ENCODE measurements around the gene TYMS.

The TYMS gene

DNA sequence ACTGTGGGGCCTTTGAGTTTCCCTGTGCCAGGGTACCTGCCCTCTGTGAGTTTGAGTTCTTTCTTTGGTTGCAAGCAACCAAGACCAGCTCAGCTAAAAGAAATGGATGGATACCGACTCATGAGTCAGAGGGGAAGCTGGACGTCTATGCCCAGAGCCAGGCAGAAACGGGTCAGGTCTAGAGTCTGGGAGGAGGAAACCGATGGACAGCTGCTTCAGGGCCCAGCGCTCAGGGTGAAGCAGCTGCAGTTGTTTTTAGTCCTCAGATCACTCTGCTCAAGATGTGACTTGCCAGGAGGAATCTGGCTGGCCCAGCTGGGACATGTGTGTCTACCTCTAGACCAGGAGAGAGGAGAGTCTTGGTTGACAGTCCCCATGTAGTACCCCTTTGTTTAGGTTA lies 10.1 kb upstream of the TYMS start:
- FAIRE-seq, result no peak

DNA sequence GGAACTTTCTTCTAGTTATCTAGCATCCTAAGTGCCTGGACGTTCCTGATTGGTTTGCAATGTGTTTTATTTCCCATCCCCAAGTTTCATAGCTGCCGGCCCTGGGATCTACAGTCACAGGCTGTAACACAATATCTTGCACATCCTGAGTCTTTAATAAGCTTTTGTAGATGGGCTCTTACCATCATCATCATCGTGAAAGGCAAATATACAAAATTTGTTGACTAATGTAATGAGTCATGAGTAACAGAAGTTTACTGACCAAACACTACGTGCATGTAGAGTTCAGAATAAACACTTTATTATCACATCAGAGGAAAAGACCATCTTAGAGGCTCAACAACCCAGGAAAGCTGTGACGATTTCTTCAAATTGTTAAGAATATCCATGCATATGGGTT lies 8.1 kb upstream of the TYMS start:
- no peak for FAIRE-seq

DNA sequence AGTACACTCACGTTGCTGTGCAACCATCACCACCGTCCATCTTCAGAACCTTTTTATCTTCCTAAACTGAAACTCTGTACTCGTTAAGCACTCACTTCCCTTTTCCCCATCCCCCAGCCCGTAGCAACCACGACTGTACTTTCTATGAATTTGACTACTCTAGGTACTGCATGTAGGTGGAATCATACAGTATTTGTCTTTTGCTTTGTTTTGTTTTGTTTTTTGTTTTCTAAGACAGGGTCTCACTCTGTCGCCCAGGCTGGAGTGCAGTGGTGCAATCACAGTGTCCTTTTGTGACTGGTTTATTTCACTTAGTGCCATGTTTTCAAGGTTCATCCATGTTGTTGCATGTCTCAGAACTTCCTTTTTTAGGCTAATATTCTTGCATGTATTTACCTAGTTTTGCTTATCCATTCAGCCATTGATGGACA lies 7.0 kb upstream of the TYMS start:
- FAIRE-seq, result no peak

DNA sequence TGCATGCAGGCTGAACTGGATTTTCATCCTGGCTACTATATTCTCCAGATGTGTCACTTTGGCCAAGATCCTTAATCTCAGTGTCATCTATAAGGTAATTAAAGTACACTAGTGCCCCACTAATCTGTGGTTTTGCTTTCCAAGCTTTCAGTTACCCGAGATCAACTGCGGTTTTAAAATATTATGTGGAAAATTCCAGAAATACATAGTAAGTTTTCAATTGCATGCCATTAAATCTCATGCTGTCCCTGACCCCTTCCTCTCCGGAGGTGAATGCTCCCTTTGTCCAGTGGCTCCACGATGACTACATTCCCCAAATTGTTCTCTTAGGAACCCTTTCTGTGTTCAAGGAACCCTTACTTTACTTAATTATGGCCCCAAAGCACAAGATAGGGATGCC lies 5.3 kb upstream of the TYMS start:
- no peak for FAIRE-seq

DNA sequence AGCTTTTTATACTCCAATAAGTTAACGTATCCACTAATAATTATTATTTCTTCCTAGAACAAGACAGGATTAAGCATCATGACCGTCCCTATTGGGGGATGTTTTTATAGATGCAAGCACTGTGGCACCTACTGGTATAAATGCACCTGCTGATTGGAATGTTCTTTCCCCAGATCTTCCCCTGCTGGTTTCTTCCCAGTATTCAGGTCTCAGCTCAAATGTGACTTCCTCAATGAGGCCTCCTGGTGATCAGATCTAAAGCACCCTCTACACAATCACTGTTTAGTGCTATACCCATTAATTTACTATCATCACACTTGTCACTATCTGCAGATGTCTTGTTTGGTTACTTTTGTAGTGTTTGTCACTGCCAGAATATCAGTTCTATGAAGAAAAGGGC lies 3.9 kb upstream of the TYMS start:
- FAIRE-seq, result no peak

DNA sequence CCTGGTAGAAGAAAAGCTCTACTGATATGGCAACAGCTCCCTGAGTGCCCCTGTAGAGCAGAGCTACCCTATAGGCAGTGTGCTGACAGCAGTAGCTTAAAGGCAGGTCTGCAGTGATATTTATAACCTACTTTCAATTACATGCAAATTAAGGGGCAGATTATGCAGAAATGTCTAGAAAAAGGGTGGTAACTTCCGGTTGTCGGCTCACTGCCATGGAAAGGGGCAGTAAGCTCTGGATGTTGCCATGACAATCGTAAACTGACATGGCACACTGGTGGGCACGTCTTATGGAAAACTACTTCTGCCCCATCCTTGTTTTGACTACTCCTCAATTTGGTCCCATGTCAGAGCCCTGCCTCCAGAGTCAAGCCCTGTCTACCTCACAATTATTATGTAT lies 2.9 kb upstream of the TYMS start:
- no peak for FAIRE-seq

DNA sequence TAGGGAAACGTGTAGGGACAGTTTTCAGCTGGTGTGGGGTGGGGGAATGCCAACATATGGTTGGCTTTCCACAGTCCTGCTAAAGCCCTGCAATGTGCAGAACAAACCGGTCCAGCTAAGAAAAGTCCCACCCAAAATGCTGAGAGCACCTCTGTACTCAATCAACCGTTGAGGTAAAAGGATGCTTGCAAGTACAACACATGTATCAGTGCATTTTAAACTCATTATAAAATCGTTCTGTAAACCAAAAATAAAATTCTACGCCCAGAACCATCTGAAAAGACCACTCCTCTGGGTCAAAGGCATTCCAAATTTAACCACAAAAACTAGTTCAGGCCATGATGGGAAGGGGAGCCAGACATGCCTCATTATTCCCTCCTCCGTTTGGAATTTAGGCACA lies 2.0 kb upstream of the TYMS start:
- no peak for FAIRE-seq

DNA sequence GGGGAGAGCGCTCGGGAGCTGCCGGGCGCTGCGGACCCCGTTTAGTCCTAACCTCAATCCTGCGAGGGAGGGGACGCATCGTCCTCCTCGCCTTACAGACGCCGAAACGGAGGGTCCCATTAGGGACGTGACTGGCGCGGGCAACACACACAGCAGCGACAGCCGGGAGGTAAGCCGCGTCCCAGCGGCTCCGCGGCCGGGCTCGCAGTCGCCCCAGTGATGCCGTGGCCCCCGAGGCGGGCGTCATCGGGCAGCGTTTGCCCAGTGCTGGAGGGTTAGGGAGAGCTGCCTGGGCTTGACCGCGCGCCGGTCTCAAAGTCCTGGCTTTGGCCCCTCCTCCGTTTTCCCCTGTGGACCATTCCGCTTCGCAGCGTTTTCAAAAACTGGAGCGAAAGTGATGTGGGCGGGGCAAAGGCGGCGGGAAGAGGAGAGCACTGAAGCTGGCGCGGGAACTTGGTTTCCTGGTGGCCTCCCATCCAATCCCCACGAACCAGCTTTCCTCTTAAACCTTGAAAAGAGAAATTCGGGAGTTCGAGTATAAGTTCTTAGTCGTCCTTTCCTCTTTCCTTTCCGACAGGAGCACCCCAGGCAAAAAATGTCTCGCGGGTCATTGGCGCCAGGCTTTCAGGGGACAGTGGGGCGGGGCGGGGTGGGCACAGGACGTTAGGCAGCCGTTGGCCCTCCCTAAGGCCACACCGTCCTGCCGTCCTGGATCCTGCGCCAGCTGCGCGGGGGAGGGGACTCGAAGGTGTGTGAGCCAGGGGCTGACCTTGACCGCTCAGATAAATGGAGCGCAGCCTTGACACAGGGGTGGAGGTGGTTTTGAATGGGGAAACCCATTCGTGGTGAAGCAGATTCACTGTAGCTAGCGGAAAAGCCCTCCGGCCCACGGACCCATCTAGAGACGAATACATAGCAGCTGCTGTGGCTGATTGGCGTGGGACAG lies 821 bp downstream of the TYMS start:
- FAIRE-seq, result no peak

DNA sequence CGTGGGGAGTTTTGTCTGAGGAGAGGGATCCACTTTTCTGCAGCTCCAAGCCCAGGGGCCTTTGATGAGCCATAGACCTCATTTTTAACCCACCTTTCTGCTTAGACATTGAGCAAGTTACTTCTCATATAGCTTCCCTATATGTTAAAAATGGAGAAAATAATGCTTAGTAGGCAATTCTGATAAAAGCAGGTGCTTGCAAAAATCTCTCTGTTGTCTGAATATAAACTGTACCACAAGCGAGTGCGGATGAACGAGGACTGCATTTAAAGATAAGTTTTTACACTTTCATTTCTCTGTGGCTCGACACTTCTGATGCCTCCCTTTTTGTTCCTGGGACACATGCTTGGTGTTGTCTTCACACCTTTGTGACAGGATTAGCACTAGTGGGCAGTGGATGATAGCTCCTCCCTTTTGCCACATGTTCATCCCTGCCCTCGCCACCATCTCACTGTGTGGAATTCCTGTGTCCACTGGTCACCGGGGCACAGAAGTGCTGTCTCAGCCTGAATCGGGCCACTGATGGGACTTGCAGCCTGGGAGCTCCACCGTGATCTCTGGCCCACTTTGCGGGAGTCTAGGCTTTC lies 1.6 kb downstream of the TYMS start:
- FAIRE-seq, result no peak

DNA sequence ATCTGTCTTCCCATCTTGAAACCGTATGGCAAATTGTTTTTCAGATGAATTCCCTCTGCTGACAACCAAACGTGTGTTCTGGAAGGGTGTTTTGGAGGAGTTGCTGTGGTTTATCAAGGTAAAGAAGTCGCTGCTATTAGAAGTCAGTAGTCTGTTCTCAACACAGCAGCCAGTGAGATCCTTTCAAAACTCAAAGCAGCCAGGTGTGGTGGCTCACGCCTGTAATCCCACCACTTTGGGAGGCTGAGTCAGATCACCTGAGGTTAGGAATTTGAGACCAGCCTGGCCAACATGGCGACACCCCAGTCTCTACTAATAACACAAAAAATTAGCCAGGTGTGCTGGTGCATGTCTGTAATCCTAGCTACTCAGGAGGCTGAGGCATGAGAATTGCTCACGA lies 2.1 kb downstream of the TYMS start:
- FAIRE-seq, result no peak

DNA sequence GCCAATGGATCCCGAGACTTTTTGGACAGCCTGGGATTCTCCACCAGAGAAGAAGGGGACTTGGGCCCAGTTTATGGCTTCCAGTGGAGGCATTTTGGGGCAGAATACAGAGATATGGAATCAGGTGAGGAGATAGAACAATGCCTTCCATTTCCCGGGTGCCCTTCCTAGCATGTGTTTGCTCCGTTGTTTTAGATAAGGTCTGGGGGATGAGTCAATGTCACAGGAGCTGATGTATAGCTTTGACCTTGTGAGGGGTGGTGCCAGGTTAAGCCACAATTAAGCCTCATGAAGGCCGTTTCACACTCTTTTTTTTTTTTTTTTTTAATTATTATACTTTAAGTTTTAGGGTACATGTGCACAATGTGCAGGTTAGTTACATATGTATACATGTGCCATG lies 4.7 kb downstream of the TYMS start:
- no peak for FAIRE-seq

DNA sequence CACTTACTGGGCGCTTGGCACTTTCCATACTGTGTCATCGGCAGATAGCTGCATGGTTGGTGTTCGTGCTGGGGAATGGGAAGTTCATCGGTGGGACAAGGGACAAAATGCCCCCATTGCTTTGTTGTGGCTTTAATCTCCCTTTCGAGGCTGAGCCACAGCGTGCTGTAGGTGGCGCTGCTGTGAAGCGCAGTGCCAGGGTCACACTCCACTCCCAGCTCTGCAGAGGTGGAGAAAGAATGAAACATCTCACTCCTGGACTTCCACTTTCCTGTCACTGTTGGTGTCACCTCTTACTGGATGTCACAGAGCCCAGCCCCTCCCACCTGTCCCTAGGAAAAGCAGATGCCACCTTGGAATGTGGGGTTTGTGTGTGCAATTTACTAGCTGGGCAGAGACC lies 8.7 kb downstream of the TYMS start:
- FAIRE-seq, result no peak

DNA sequence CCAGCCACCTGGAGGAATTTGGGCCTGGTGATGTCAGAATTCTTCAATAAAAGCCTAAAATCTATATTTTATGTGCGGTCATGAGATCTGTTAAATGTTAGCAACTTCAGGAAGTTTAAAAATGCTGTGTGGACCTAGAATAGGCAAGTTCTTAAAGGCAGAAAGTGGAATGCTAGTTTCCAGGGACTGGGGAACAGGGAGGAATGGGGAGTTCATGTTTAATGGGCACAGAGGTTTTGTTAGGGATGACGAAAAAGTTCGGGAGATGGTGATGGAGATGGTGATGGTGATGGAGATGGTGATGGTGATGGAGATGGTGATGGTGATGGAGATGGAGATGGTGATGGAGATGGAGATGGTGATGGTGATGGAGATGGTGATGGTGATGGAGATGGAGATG lies 9.2 kb downstream of the TYMS start:
- no peak for FAIRE-seq

DNA sequence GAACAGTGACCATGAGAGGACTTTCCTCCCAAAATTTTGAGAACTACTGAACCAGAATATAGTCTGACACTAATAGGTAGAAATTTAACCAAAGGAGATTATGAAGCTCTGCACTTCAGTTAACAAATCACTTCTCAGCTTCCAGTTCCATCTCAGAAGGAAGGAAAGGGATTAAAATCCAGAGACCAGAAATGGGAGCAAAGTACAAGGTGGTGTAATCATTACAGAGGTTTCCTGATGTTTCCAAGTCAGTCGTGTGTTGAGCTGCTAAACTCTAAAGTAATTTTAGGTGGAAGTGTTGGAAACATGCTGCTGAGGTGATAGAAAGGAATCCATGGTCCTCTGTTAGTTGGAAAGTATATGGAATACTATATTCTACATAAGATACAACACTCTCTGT lies 10.8 kb downstream of the TYMS start:
- FAIRE-seq, result no peak

DNA sequence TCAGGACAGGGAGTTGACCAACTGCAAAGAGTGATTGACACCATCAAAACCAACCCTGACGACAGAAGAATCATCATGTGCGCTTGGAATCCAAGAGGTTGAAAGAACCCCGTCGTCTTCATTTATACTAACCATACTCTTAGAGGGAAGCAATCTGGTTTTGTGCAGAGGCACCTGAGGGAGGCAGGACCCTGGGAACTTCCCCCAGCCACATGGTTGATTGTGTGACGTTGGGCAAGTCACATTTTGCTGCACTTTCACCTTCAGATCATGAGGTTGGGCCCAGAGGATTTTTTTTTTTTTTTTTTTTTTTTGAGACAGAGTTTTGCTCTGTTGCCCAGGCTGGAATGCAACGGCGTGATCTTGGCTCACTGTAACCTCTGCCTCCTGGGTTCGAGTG lies 11.6 kb downstream of the TYMS start:
- no peak for FAIRE-seq

DNA sequence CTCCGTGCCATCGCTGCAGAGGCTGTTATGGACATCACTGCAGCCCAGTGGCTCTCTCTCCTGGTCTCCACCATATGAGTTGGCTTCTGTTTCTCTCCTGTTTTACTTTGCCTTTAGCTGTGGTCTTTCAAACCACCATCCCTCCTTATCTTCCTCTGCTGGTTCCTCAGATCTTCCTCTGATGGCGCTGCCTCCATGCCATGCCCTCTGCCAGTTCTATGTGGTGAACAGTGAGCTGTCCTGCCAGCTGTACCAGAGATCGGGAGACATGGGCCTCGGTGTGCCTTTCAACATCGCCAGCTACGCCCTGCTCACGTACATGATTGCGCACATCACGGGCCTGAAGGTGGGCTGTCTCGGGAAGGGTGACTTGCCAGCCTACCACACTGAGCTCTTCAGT lies 13.1 kb downstream of the TYMS start:
- FAIRE-seq, result no peak

DNA sequence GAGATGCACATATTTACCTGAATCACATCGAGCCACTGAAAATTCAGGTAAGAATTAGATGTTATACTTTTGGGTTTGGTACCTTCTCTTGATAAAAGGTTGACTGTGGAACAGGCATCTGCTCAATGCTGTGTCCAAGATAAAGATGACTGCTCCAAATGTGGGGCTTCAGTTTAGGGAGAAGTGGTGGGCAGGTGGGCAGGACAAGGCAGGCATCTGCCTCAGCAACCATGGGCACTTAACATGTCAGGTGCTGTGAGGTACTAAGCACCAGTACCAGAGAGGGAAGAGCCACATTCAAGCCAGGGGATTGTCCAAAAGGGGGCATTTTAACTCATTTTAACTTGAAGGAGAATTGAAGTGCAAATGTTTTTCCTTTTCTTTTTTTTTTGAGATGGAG lies 14.0 kb downstream of the TYMS start:
- FAIRE-seq, result no peak

DNA sequence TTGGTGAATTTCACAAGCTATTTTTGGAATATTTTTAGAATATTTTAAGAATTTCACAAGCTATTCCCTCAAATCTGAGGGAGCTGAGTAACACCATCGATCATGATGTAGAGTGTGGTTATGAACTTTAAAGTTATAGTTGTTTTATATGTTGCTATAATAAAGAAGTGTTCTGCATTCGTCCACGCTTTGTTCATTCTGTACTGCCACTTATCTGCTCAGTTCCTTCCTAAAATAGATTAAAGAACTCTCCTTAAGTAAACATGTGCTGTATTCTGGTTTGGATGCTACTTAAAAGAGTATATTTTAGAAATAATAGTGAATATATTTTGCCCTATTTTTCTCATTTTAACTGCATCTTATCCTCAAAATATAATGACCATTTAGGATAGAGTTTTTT lies 15.9 kb downstream of the TYMS start:
- FAIRE-seq, result no peak

DNA sequence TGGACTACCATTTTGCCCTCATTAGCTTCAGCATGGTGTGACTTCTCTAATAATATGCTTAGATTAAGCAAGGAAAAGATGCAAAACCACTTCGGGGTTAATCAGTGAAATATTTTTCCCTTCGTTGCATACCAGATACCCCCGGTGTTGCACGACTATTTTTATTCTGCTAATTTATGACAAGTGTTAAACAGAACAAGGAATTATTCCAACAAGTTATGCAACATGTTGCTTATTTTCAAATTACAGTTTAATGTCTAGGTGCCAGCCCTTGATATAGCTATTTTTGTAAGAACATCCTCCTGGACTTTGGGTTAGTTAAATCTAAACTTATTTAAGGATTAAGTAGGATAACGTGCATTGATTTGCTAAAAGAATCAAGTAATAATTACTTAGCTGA lies 16.3 kb downstream of the TYMS start:
- no peak for FAIRE-seq

DNA sequence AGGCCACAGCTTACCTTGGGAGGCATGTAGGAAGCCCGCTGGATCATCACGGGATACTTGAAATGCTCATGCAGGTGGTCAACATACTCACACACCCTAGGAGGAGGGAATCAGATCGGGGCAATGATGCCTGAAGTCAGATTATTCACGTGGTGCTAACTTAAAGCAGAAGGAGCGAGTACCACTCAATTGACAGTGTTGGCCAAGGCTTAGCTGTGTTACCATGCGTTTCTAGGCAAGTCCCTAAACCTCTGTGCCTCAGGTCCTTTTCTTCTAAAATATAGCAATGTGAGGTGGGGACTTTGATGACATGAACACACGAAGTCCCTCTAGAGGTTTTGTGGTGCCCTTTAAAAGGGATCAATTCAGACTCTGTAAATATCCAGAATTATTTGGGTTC lies 17.9 kb downstream of the TYMS start:
- FAIRE-seq, result no peak

DNA sequence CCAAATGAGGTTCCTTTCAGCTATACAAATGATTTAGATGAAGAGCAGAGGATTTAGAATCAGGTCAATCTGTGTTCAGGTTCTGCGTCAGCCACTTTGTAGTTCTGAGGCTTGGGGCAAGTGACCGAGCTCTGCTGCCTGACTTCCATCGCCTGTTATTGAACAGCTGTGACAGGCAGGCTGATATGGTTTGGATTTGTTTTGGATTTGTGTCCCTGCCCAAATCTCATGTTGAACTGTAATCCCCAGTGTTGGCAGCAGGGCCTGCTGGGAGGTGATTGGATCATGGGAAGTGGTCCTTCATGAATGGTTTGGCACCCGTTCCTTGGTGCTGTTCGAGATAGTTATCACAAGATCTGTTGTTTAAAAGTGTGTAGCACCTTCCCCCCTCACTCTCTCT lies 18.6 kb downstream of the TYMS start:
- FAIRE-seq, result no peak

DNA sequence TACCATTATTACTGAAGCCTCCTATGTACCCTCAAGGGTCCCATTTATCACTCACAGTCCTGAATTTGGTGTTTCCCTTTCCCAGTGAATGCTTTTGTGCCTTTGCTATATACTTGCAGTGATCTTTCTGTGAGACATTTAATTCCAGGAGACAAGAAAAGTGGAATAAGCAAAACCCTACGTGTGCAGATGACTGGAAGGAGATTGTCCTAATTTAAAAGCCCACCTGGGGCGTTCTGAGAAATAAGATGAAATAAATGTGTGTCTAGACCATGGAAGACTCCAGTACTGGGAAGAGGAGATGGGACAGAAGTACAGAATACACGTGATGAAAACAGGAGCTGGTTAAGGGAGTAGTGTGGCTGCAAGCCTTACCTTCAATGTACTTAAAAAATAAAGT lies 19.3 kb downstream of the TYMS start:
- FAIRE-seq, result no peak

DNA sequence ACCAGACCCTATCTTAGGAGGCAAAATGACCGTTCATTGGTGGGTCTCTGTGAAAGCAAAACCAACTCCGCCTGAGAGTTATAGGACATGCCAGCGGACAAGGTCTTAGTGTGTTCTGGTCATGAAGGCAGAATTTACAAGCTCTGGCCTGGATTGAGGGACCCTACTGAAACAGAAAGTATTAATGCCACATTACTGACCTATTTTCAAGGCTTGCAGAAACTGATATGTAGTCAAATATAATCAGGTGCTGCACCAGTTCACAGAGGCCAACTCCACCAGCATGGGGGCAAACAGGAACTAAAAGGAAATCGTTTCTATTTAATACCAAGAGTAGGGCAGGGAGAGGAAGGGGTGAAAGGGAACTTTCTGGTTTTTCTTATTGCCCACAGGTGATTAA lies 19.7 kb downstream of the TYMS start:
- FAIRE-seq, result no peak

DNA sequence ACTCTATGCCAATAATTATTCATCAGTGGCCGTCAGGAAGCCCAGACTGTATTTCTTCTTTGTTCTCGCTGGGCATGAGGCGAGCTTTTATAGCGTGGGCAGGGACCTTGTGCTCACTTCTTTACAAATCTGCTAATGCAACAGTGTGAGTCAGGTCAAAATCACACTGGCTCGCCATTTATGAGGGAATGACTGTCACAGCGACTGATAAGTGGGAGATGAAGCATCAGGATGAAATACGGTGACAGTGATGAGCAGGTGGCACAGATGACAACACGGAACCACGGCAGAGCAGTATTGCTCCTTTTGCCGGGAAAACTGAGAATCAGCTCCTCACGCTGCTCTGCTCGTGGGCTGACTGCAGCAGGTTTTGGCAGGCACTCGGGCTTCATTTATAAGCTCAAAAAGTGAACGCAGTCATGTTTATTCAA lies 20.5 kb downstream of the TYMS start:
- no peak for FAIRE-seq

Data from endometrium (tissue), 2 donors.